GM18520 (cell line): ENCODE measurements around the gene ACBD3.

ENCODE experiments used
- ATAC-seq: cut with Tn5 transposase; IDR thresholded peaks from one replicate; pipeline ENCODE4 v1.9.1; 2021; ENCODE audit not compliant: unreplicated experiment

The ACBD3 gene

GRCh38 chr1:226135059-226135651, 51.4 kb downstream of the ACBD3 start:
- no peak for ATAC-seq

- ATAC-seq, result no peak
Observed at GRCh38 chr1:226134170-226135058, 52.1 kb downstream of the ACBD3 start.

GRCh38 chr1:226133504-226134123, 52.9 kb downstream of the ACBD3 start:
- no peak for ATAC-seq

GRCh38 chr1:226132728-226133503, 53.6 kb downstream of the ACBD3 start:
- no peak for ATAC-seq

- no peak for ATAC-seq
Observed at GRCh38 chr1:226131639-226132038, 54.9 kb downstream of the ACBD3 start.

- no peak for ATAC-seq
Observed at GRCh38 chr1:226129230-226129629, 57.3 kb downstream of the ACBD3 start.

- no peak for ATAC-seq
Observed at GRCh38 chr1:226128487-226129075, 58.0 kb downstream of the ACBD3 start.

- ATAC-seq, result no peak
Observed at GRCh38 chr1:226126824-226127569, 59.5 kb downstream of the ACBD3 start.

GRCh38 chr1:226125831-226126230, 60.7 kb downstream of the ACBD3 start:
- ATAC-seq, result no peak

GRCh38 chr1:226125097-226125630, 61.4 kb downstream of the ACBD3 start:
- ATAC-seq, result peak; percentile 25

GRCh38 chr1:226123591-226124471, 62.7 kb downstream of the ACBD3 start:
- ATAC-seq, result no peak

- no peak for ATAC-seq
Observed at GRCh38 chr1:226123212-226123560, 63.4 kb downstream of the ACBD3 start.

GRCh38 chr1:226121587-226122400, 64.7 kb downstream of the ACBD3 start:
- ATAC-seq, result peak; percentile 54

GRCh38 chr1:226121049-226121586, 65.4 kb downstream of the ACBD3 start:
- ATAC-seq, result no peak

GRCh38 chr1:226120398-226120797, 66.1 kb downstream of the ACBD3 start:
- ATAC-seq, result no peak

GRCh38 chr1:226119169-226119568, 67.4 kb downstream of the ACBD3 start:
- no peak for ATAC-seq

GRCh38 chr1:226118357-226118756, 68.2 kb downstream of the ACBD3 start:
- no peak for ATAC-seq

- no peak for ATAC-seq
Observed at GRCh38 chr1:226117330-226117729, 69.2 kb downstream of the ACBD3 start.
